ENCODE data around the gene ADAMTS2.

The ADAMTS2 gene

GRCh38 chr5:179199246-179199645 is 146.0 kb downstream of the ADAMTS2 start:
- no peak for DNase-seq (ENCODE audit: low read depth in 1 of 2, low spot score in 1 of 2)

- no peak for DNase-seq (ENCODE audit: low read depth in 1 of 2, low spot score in 1 of 2)
Measured at GRCh38 chr5:179198825-179199224, 146.4 kb downstream of the ADAMTS2 start.

GRCh38 chr5:179196405-179197079 is 148.7 kb downstream of the ADAMTS2 start:
- no peak for DNase-seq (ENCODE audit: low read depth in 1 of 2, low spot score in 1 of 2)

GRCh38 chr5:179195561-179196404 is 149.5 kb downstream of the ADAMTS2 start:
- no peak for DNase-seq (ENCODE audit: low read depth in 1 of 2, low spot score in 1 of 2)

- no peak for DNase-seq (ENCODE audit: low read depth in 1 of 2, low spot score in 1 of 2)
Measured at GRCh38 chr5:179194941-179195381, 150.3 kb downstream of the ADAMTS2 start.

- DNase-seq (ENCODE audit: low read depth in 1 of 2, low spot score in 1 of 2): no peak
Measured at GRCh38 chr5:179194201-179194910, 150.9 kb downstream of the ADAMTS2 start.

- DNase-seq (ENCODE audit: low read depth in 1 of 2, low spot score in 1 of 2): no peak
Measured at GRCh38 chr5:179193746-179194145, 151.5 kb downstream of the ADAMTS2 start.

- no peak for DNase-seq (ENCODE audit: low read depth in 1 of 2, low spot score in 1 of 2)
Measured at GRCh38 chr5:179192891-179193470, 152.3 kb downstream of the ADAMTS2 start.

GRCh38 chr5:179192185-179192890 is 152.9 kb downstream of the ADAMTS2 start:
- DNase-seq (ENCODE audit: low read depth in 1 of 2, low spot score in 1 of 2): no peak

GRCh38 chr5:179191506-179192184 is 153.6 kb downstream of the ADAMTS2 start:
- no peak for DNase-seq (ENCODE audit: low read depth in 1 of 2, low spot score in 1 of 2)

GRCh38 chr5:179190851-179191505 is 154.3 kb downstream of the ADAMTS2 start:
- DNase-seq (ENCODE audit: low read depth in 1 of 2, low spot score in 1 of 2): no peak

GRCh38 chr5:179188636-179189035 is 156.6 kb downstream of the ADAMTS2 start:
- DNase-seq (ENCODE audit: low read depth in 1 of 2, low spot score in 1 of 2): no peak

GRCh38 chr5:179187681-179188575 is 157.3 kb downstream of the ADAMTS2 start:
- no peak for DNase-seq (ENCODE audit: low read depth in 1 of 2, low spot score in 1 of 2)

GRCh38 chr5:179187229-179187678 is 158.0 kb downstream of the ADAMTS2 start:
- no peak for DNase-seq (ENCODE audit: low read depth in 1 of 2, low spot score in 1 of 2)

GRCh38 chr5:179186801-179187200 is 158.5 kb downstream of the ADAMTS2 start:
- DNase-seq (ENCODE audit: low read depth in 1 of 2, low spot score in 1 of 2): no peak

GRCh38 chr5:179185941-179186411 is 159.3 kb downstream of the ADAMTS2 start:
- DNase-seq (ENCODE audit: low read depth in 1 of 2, low spot score in 1 of 2): no peak

GRCh38 chr5:179185256-179185940 is 159.9 kb downstream of the ADAMTS2 start:
- no peak for DNase-seq (ENCODE audit: low read depth in 1 of 2, low spot score in 1 of 2)

- no peak for DNase-seq (ENCODE audit: low read depth in 1 of 2, low spot score in 1 of 2)
Measured at GRCh38 chr5:179184521-179185050, 160.7 kb downstream of the ADAMTS2 start.

Measured in stimulated activated CD4-positive, alpha-beta T cell treated with anti-CD3 and anti-CD28 coated beads, Interleukin-15, amount 100 ng/mL, for 1 hour (primary cell).